GM12878 (cell line): ENCODE results near the gene C9orf50.

ENCODE experiments used
- GABPA ChIP-seq: IDR thresholded peaks from 2 replicates; pipeline ENCODE4 v1.6.1; 2014; ENCODE audit warnings: antibody characterized with exemption, low read depth, mild to moderate bottlenecking, inconsistent platforms
- USF2 ChIP-seq: IDR thresholded peaks from 2 replicates; pipeline ENCODE4 v1.6.1; 2011; ENCODE audit warnings: low read depth, low read length, improper control_type of control experiment, borderline replicate concordance

DNA sequence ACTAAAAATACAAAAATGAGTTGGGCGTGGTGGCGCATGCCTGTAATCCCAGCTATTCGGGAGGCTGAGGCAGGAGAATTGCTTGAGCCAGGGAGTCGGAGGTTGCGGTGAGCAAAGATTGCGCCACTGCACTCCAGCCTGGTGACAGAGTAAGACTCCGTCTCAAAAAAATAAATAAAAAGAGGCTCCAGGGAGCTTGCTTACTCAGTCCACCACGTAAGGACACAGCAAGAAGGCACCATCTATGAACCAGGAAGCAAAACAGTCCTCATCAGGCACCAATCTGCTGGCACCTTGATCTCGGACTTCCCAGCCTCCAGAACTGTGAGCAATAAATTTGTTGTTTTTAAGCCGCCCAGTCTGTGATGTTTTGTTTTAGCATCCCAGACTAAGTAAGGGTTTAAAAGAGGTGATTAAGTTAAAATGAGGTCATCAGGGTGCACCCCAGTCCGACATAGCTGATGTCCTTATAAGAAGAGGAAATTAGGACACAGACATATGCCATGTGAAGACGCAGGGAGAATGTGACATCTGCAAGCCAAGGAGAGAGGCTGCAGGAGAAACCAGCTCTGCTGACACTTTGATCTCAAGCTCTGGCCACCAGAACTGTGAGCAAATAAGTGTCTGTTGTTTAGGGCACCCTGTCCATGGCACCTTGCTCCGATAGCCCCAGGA, 45.9 kb downstream of the C9orf50 start:
- TF ChIP-seq GABPA (no peak), USF2 (no peak)
